GM21737 (cell line): ENCODE results near the gene HECTD3.
"Not testable (repeated sequence)": the region's sequence is repeated elsewhere in the genome, so short reads cannot be mapped to it uniquely, and the experiment has no call there.

ENCODE experiments used
- ATAC-seq: cut with Tn5 transposase; IDR thresholded peaks from one replicate; pipeline ENCODE4 v1.9.1; 2021; ENCODE audit warnings: mild to moderate bottlenecking, moderate library complexity; ENCODE audit not compliant: unreplicated experiment

HECTD3 gene

GRCh38 chr1:44994309-44994898, 16.7 kb downstream of the HECTD3 start:
- ATAC-seq: no peak

GRCh38 chr1:44988531-44989156, 22.5 kb downstream of the HECTD3 start:
- no peak for ATAC-seq

- no peak for ATAC-seq
Observed at GRCh38 chr1:44985747-44986359, 25.3 kb downstream of the HECTD3 start.

GRCh38 chr1:44977372-44977771, 33.8 kb downstream of the HECTD3 start:
- not testable (repeated sequence) for ATAC-seq

- no peak for ATAC-seq
Observed at GRCh38 chr1:44976252-44976651, 34.9 kb downstream of the HECTD3 start.

GRCh38 chr1:44973645-44974044, 37.5 kb downstream of the HECTD3 start:
- no peak for ATAC-seq

GRCh38 chr1:44970317-44970716, 40.8 kb downstream of the HECTD3 start:
- no peak for ATAC-seq

GRCh38 chr1:44964396-44964795, 46.7 kb downstream of the HECTD3 start:
- no peak for ATAC-seq

- ATAC-seq: no peak
Observed at GRCh38 chr1:44962729-44963128, 48.4 kb downstream of the HECTD3 start.

GRCh38 chr1:44962022-44962421, 49.1 kb downstream of the HECTD3 start:
- not testable (repeated sequence) for ATAC-seq

GRCh38 chr1:44957566-44957965, 53.6 kb downstream of the HECTD3 start:
- ATAC-seq: not testable (repeated sequence)

GRCh38 chr1:44956077-44956476, 55.0 kb downstream of the HECTD3 start:
- not testable (repeated sequence) for ATAC-seq
